K562 (cell line): ENCODE measurements around the gene PMIS2. TPM values are rescaled to one million over a fixed set of nuclear protein-coding genes. Genes with fewer than 3 reads are reported as not detected.

Source experiments
- ADNP ChIP-seq: fragments of 200-800 bp; sonication (Bioruptor generic); IDR thresholded peaks from 2 replicates; pipeline ENCODE4 v1.6.1; 2016; ENCODE audit warnings: missing genetic modification characterization, missing compliant biosample characterization
- BMI1 ChIP-seq: fragments of 150-350 bp; IDR thresholded peaks from 2 replicates; pipeline ENCODE4 v1.6.1; 2014; ENCODE audit warnings: low read length
- CEBPG ChIP-seq, 3 experiments: fragments of 200-800 bp in 1 of 3; sonication (Bioruptor generic) in 1 of 3; sonication (generic) in 1 of 3; formaldehyde crosslinking in 1 of 3; IDR thresholded peaks in 2 of 3; conservative IDR thresholded peaks in 1 of 3; 2 replicates each; pipeline versions ENCODE4 v1.6.1 to v1.8.0; 2016 to 2022; ENCODE audit warnings: missing compliant biosample characterization in 2 of 3, missing genetic modification characterization in 2 of 3, mild to moderate bottlenecking in 1 of 3, missing genetic modification reagents in 1 of 3
- DDX20 ChIP-seq: fragments of 450-650 bp; IDR thresholded peaks from 2 replicates; pipeline ENCODE4 v1.6.1; 2016; ENCODE audit warnings: missing genetic modification characterization, low read depth, mild to moderate bottlenecking, missing compliant biosample characterization, moderate library complexity
- ESRRB ChIP-seq: fragments of 250-450 bp; sonication (Bioruptor Pico); IDR thresholded peaks from 2 replicates; pipeline ENCODE4 v1.5.0; 2020; ENCODE audit warnings: mild to moderate bottlenecking, moderate library complexity, borderline replicate concordance
- KLF13 ChIP-seq: fragments of 450-650 bp; IDR thresholded peaks from 2 replicates; pipeline ENCODE4 v1.6.1; 2016; ENCODE audit warnings: missing genetic modification characterization, low read depth, mild to moderate bottlenecking, missing compliant biosample characterization, moderate library complexity, borderline replicate concordance
- POLR3G ChIP-seq: IDR thresholded peaks from 2 replicates; pipeline ENCODE4 v1.6.1; 2011; ENCODE audit not compliant: insufficient read length, insufficient replicate concordance; ENCODE audit errors: extremely low read depth
- PTRF ChIP-seq: fragments of 450-650 bp; IDR thresholded peaks from 2 replicates; pipeline ENCODE4 v1.6.1; 2016; ENCODE audit warnings: mild to moderate bottlenecking, missing genetic modification characterization, missing compliant biosample characterization
- THRAP3 ChIP-seq: fragments of 450-650 bp; IDR thresholded peaks from 2 replicates; pipeline ENCODE4 v1.6.1; 2016; ENCODE audit warnings: mild to moderate bottlenecking, inconsistent platforms, borderline replicate concordance
- ZNF140 ChIP-seq: fragments of 250-450 bp; sonication (Bioruptor Pico); IDR thresholded peaks from 2 replicates; pipeline ENCODE4 v1.8.0; 2021; ENCODE audit warnings: moderate library complexity, mild to moderate bottlenecking, inconsistent platforms
- ZNF445 ChIP-seq: fragments of 250-450 bp; sonication (Bioruptor Pico); IDR thresholded peaks from 2 replicates; pipeline ENCODE4 v1.4.0; 2020; ENCODE audit warnings: low read depth, mild to moderate bottlenecking, moderate library complexity
- polyA plus RNA-seq, 8 experiments: library from polyadenylated mRNA; depleted of rRNA in 4 of 8; stranded (reverse) in 5 of 8; unstranded in 3 of 8; fragments of >200 nt; fragmentation: Nextera tagmentation in 2 of 8; fragmentation: Illumina TruSeq in 1 of 8; extraction: Ambion mirVana in 2 of 8; extraction: Trizol in 1 of 8; gene quantifications; 2 replicates each; pipeline versions ENCODE4 v1.2.1 to v1.2.3, GENCODE V29; 2011 to 2014; ENCODE audit warnings: inconsistent platforms in 1 of 8, missing spikeins in 1 of 8
- total RNA-seq, 7 experiments: library from RNA; depleted of rRNA in 6 of 7; stranded (reverse); fragments of >200 nt in 6 of 7; fragmentation: Illumina TruSeq in 2 of 7; extraction: Trizol in 2 of 7; gene quantifications; 2 replicates each; pipeline versions ENCODE4 v1.2.1 to v1.2.3, GENCODE V29; 2011 to 2021; ENCODE audit warnings: low replicate concordance in 1 of 7
- TF ChIP-seq, protein P1 (sequence below), 2 experiments: fragments of 450-650 bp in 1 of 2; sonication (generic) in 1 of 2; formaldehyde crosslinking in 1 of 2; IDR thresholded peaks; 2 replicates each; pipeline versions ENCODE4 v1.7.1 to v1.9.0; 2016 to 2022; ENCODE audit warnings: inconsistent platforms in 1 of 2, mild to moderate bottlenecking in 1 of 2, missing genetic modification reagents in 1 of 2
- TF ChIP-seq, protein P2 (sequence below): fragments of 450-650 bp; IDR thresholded peaks from 2 replicates; pipeline ENCODE4 v1.6.1; 2017; ENCODE audit warnings: antibody characterized with exemption, mild to moderate bottlenecking

PMIS2 gene
- total and polyA plus RNA-seq, 9 of the 15 experiments (the other 6 are each of a cell fraction or from before 2014, with no cell fraction given), result not detected

GRCh38 chr19:35628565-35629331 is 42.8 kb downstream of the PMIS2 start, which contains the start of gene RBM42 (continued):
- TF ChIP-seq, protein P1, sequence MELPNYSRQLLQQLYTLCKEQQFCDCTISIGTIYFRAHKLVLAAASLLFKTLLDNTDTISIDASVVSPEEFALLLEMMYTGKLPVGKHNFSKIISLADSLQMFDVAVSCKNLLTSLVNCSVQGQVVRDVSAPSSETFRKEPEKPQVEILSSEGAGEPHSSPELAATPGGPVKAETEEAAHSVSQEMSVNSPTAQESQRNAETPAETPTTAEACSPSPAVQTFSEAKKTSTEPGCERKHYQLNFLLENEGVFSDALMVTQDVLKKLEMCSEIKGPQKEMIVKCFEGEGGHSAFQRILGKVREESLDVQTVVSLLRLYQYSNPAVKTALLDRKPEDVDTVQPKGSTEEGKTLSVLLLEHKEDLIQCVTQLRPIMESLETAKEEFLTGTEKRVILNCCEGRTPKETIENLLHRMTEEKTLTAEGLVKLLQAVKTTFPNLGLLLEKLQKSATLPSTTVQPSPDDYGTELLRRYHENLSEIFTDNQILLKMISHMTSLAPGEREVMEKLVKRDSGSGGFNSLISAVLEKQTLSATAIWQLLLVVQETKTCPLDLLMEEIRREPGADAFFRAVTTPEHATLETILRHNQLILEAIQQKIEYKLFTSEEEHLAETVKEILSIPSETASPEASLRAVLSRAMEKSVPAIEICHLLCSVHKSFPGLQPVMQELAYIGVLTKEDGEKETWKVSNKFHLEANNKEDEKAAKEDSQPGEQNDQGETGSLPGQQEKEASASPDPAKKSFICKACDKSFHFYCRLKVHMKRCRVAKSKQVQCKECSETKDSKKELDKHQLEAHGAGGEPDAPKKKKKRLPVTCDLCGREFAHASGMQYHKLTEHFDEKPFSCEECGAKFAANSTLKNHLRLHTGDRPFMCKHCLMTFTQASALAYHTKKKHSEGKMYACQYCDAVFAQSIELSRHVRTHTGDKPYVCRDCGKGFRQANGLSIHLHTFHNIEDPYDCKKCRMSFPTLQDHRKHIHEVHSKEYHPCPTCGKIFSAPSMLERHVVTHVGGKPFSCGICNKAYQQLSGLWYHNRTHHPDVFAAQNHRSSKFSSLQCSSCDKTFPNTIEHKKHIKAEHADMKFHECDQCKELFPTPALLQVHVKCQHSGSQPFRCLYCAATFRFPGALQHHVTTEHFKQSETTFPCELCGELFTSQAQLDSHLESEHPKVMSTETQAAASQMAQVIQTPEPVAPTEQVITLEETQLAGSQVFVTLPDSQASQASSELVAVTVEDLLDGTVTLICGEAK (IDR thresholded peaks at IDR 0.05), result peak; percentile 65
- TF ChIP-seq, protein P1 (CRISPR knock-in tag; IDR thresholded peaks at IDR 0.05), result no peak
- TF ChIP-seq ZNF140 (CRISPR knock-in tag) (no peak), KLF13 (tag) (no peak), ZNF445 (CRISPR knock-in tag) (no peak), POLR3G (no peak), PTRF (tag) (no peak), CEBPG (CRISPR knock-in tag; IDR thresholded peaks at IDR 0.05) (0 out of 2 replicates have a peak, but pooled peaks have one; percentile 37), CEBPG (tag; conservative IDR thresholded peaks at IDR 0.05 in 1 of 2, IDR thresholded peaks at IDR 0.05 in 1 of 2) (no peak), DDX20 (tag) (no peak), THRAP3 (no peak), ESRRB (CRISPR knock-in tag) (no peak), ADNP (tag) (no peak), BMI1 (no peak)
- TF ChIP-seq, protein P2, sequence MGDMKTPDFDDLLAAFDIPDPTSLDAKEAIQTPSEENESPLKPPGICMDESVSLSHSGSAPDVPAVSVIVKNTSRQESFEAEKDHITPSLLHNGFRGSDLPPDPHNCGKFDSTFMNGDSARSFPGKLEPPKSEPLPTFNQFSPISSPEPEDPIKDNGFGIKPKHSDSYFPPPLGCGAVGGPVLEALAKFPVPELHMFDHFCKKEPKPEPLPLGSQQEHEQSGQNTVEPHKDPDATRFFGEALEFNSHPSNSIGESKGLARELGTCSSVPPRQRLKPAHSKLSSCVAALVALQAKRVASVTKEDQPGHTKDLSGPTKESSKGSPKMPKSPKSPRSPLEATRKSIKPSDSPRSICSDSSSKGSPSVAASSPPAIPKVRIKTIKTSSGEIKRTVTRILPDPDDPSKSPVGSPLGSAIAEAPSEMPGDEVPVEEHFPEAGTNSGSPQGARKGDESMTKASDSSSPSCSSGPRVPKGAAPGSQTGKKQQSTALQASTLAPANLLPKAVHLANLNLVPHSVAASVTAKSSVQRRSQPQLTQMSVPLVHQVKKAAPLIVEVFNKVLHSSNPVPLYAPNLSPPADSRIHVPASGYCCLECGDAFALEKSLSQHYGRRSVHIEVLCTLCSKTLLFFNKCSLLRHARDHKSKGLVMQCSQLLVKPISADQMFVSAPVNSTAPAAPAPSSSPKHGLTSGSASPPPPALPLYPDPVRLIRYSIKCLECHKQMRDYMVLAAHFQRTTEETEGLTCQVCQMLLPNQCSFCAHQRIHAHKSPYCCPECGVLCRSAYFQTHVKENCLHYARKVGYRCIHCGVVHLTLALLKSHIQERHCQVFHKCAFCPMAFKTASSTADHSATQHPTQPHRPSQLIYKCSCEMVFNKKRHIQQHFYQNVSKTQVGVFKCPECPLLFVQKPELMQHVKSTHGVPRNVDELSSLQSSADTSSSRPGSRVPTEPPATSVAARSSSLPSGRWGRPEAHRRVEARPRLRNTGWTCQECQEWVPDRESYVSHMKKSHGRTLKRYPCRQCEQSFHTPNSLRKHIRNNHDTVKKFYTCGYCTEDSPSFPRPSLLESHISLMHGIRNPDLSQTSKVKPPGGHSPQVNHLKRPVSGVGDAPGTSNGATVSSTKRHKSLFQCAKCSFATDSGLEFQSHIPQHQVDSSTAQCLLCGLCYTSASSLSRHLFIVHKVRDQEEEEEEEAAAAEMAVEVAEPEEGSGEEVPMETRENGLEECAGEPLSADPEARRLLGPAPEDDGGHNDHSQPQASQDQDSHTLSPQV, result no peak
